ENCODE measurements around the gene ERC2. TPM values are rescaled to one million over a fixed set of nuclear protein-coding genes. Genes with fewer than 3 reads are reported as not detected.

The ERC2 gene
- total RNA-seq, 1 donor from 2014 or later, result 1.3 TPM

GRCh38 chr3:55955891-55956477, 512.3 kb downstream of the ERC2 start:
- DNase-seq (ENCODE audit: extremely low read depth, low read depth, low spot score), result no peak

GRCh38 chr3:55951388-55951787, 516.9 kb downstream of the ERC2 start:
- no peak for DNase-seq (ENCODE audit: extremely low read depth, low read depth, low spot score)

GRCh38 chr3:55947406-55947805, 520.9 kb downstream of the ERC2 start:
- no peak for DNase-seq (ENCODE audit: extremely low read depth, low read depth, low spot score)

GRCh38 chr3:55946574-55947160, 521.6 kb downstream of the ERC2 start:
- no peak for DNase-seq (ENCODE audit: extremely low read depth, low read depth, low spot score)

- DNase-seq (ENCODE audit: extremely low read depth, low read depth, low spot score), result no peak
Measured at GRCh38 chr3:55942868-55943267, 525.4 kb downstream of the ERC2 start.

GRCh38 chr3:55939287-55939686, 529.0 kb downstream of the ERC2 start:
- no peak for DNase-seq (ENCODE audit: extremely low read depth, low read depth, low spot score)

DNA sequence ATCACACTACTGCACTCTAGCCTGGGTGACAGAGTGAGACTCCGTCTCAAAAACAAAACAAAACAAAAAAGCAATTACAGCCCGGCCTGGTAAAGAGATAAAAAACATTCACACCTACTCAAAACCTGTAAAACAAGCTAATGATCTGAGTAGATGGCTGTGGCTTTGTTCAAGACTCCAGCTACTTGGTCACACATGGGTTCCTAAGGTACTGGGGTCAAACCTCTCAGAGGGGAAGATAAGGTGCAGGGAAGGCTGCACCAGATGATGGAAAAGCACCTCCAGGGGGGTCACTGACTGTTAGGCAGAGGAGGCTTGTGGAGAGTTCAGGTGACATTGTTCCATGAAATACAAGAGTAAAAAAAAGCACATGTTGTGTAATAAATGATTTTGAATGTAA, 531.0 kb downstream of the ERC2 start:
- no peak for DNase-seq (ENCODE audit: extremely low read depth, low read depth, low spot score)

GRCh38 chr3:55936549-55937052, 531.7 kb downstream of the ERC2 start:
- DNase-seq (ENCODE audit: extremely low read depth, low read depth, low spot score), result no peak

GRCh38 chr3:55935241-55935640, 533.0 kb downstream of the ERC2 start:
- DNase-seq (ENCODE audit: extremely low read depth, low read depth, low spot score), result no peak

DNA sequence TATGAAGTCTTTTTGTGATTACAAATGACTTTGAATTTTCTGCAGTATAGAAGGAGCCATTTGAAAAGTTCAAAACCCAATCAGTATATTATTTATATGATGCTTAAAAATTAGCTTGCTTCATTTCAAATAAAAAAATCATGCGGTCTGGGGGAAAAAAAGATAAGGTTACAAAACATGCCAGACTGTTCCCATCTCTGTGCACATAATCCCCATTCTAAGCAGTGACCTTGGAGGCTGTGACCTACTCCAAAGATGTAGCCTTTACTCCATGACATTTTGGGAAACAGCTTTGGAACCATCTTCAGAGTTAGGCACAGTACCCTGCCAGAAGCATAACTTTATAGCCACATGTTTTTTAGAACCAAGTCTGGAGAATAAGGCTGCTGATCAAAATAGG, 533.5 kb downstream of the ERC2 start:
- no peak for DNase-seq (ENCODE audit: extremely low read depth, low read depth, low spot score)

- no peak for DNase-seq (ENCODE audit: extremely low read depth, low read depth, low spot score)
Measured at GRCh38 chr3:55929154-55929869, 539.0 kb downstream of the ERC2 start.

- DNase-seq (ENCODE audit: extremely low read depth, low read depth, low spot score), result no peak
Measured at GRCh38 chr3:55923626-55924025, 544.6 kb downstream of the ERC2 start.

DNA sequence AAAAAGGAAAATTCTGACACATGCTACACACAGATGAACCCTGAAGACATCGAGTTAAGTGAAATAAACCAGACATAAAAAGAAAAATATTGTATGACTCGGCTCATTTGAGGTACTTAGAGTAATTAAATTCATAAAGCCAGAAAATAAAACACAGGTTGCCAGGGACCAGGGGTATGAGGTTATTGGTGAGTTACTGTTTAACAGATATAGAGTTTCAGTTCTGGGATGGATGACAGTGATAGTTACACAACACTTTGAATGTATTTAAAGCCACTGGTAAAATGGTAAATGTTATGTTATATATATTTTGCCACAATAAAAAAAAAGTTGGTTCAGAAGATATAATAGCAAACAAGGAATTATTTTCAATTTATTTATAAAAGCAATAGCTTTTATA, 545.1 kb downstream of the ERC2 start:
- no peak for DNase-seq (ENCODE audit: extremely low read depth, low read depth, low spot score)

DNA sequence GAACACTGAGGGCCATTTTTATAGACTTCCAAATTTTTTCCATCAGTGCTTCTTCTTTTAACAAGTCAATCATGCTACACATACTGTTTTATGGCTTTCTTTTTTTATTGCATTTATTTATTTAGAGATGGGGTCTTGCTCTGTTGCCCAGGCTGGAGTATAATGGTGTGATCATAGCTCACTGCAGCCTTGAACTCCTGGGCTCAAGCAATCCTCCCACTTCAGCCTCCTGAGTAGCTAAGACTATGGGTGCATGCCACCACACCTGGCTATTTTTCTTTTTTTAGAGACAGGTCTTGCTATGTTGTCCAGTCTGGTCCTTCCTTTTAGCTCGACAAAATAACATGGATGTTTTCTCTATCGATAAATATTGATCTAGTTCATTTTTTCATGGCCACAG, 555.4 kb downstream of the ERC2 start:
- DNase-seq (ENCODE audit: extremely low read depth, low read depth, low spot score), result no peak

- DNase-seq (ENCODE audit: extremely low read depth, low read depth, low spot score), result no peak
Measured at GRCh38 chr3:55911266-55911665, 557.0 kb downstream of the ERC2 start.

DNA sequence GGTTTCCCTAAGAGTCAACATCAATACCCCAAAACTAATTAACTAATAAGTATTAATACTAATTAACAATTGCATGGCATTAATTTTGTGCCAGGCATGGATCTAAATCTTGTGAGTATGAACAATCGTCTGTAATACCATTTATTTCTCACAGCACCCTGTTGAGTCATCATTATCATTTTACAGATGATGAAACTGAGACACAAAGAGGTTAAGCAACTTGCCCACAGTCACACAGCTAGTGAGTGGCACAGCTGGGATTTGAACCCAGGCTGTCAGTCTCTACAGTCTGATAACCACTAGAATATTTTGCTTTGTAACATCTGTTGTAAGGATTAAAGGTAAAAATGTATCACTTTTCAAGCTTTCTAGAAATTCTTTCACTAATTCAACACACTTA, 557.7 kb downstream of the ERC2 start:
- no peak for DNase-seq (ENCODE audit: extremely low read depth, low read depth, low spot score)

DNA sequence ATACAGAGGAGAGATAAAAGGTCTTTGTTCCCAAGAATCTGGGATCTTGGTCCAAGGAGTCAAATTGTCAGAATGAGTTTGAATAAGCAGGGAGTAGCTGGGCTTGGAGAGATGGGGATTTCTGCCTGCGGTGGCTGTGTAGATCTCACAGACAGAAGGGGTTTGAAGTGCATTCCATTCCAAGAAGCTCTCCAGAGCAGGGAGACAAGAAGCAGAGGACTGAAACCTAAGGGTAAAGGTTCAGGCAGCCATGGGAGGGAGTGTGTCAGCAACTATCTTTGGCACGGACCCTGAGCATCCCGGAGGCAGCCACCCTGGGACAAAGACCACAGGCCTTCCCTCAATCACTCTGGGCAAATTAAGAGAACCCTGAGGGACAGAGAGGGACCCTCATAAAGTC, 558.9 kb downstream of the ERC2 start:
- no peak for DNase-seq (ENCODE audit: extremely low read depth, low read depth, low spot score)

- DNase-seq (ENCODE audit: extremely low read depth, low read depth, low spot score), result no peak
Measured at GRCh38 chr3:55907616-55908015, 560.7 kb downstream of the ERC2 start.

GRCh38 chr3:55906896-55907295, 561.4 kb downstream of the ERC2 start:
- no peak for DNase-seq (ENCODE audit: extremely low read depth, low read depth, low spot score)

DNA sequence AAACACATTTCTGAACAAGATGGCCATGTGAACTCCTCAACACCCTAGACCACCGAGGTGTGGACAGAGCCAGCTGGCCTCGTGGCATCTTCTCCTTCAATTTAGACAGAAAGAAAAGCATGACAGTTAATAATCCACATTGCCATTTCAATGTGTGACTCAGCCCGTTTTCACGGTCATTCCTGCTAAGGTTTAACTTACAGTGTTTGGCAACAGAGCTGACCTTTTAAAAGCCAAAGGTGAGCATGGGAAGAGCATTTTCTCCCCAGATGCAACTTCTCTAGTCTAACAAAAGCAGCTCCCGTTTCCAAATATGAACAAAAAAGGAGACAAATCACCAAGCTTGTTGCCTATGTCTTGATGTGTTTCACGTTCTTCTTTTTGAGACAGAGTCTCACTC, 563.6 kb downstream of the ERC2 start:
- no peak for DNase-seq (ENCODE audit: extremely low read depth, low read depth, low spot score)

DNA sequence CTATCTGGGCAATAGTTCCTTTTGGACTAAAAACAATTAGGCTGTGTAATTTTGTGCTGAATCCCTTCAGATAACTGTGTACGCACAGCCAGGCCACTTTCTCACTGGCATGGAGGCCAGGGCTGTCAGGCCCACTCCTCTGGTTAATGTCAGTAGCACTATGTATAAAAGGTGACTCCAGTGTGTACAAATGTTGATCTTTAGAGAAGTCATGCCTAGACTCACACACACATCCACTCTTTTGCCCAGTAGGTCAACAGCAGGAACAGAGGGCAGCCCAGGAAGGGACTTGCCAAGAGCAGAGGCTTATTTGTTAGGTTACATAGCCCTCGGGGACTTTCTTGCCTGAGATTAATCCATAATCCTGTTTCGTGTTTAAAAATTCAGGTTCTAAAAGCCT, 564.6 kb downstream of the ERC2 start:
- DNase-seq (ENCODE audit: extremely low read depth, low read depth, low spot score), result no peak

DNA sequence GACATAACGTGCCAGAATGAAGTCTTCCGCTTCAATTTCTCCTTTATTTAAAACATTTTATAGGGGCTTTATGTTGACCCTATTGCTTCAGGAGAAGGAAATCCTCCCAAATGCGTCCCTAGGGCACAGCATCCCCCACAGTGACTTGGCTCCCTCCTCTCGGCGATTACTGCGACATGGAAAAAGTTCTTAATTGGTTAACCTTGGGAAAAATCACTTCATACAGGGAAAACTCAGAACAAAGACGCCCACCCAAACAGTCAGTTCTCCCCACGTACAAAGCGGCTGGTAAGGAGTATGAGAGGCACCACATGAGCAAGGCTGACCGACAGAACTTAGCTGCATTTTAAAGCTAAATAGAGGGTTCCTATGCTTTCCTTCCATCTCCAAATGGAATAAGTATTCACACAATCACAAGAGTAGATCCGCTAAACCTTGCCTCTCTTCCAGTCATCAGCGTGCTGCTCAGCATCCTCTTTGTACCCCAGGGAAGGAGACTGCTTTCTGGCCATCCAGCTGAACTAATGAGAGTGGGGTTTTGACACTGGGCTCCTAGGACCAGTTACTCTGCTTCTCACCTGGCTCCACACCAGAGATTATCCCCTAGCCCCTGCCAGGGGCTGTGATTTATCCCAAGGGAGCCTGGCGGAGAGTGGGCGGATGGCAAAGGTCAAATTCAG, 565.9 kb downstream of the ERC2 start:
- no peak for DNase-seq (ENCODE audit: extremely low read depth, low read depth, low spot score)

Measured in glomerular endothelial cell (primary cell).